ENCODE data around the gene ARID4A. TPM values are rescaled to one million over a fixed set of nuclear protein-coding genes. Genes with fewer than 3 reads are reported as not detected.

Gene ARID4A
- total and polyA plus RNA-seq, 4 donors, result 7.3 to 49.3 (median 15.2) TPM

GRCh38 chr14:58313699-58314098 is 15.3 kb downstream of the ARID4A start:
- TF ChIP-seq, protein P1, sequence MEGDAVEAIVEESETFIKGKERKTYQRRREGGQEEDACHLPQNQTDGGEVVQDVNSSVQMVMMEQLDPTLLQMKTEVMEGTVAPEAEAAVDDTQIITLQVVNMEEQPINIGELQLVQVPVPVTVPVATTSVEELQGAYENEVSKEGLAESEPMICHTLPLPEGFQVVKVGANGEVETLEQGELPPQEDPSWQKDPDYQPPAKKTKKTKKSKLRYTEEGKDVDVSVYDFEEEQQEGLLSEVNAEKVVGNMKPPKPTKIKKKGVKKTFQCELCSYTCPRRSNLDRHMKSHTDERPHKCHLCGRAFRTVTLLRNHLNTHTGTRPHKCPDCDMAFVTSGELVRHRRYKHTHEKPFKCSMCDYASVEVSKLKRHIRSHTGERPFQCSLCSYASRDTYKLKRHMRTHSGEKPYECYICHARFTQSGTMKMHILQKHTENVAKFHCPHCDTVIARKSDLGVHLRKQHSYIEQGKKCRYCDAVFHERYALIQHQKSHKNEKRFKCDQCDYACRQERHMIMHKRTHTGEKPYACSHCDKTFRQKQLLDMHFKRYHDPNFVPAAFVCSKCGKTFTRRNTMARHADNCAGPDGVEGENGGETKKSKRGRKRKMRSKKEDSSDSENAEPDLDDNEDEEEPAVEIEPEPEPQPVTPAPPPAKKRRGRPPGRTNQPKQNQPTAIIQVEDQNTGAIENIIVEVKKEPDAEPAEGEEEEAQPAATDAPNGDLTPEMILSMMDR (IDR thresholded peaks at IDR 0.05; ENCODE audit: control extremely low read depth, extremely low read depth), result no peak
- no peak overlapping the region for H3K9ac ChIP-seq (ENCODE audit: insufficient read depth in 1 of 2, low read length in 2 of 2)
- 89 to 100% methylated on average over 1 of the region's 1 CpG for WGBS, 2 donors
- H3K4me3 ChIP-seq, result no peak overlapping the region
- no peaks in the 10 kb centered on the region for H3K9me3 ChIP-seq (ENCODE audit: control insufficient read depth in 4 of 4, insufficient read depth in 3 of 4, low read length in 3 of 4)
- H3K27me3 ChIP-seq (ENCODE audit: control insufficient read depth in 3 of 3, insufficient read depth in 3 of 3, low read length in 2 of 3), result no peaks in the 10 kb centered on the region
- no peak for ATAC-seq (ENCODE audit: insufficient read depth, low FRiP score)
- H3K36me3 ChIP-seq (ENCODE audit: control insufficient read depth in 4 of 4, insufficient read depth in 4 of 4, low read length in 4 of 4), result peaks cover 3 to 22% (median 7%) of the 10 kb centered on the region in 4 donors
- peaks cover 0 to 2% (median 0%) of the 10 kb centered on the region in 5 donors for H3K4me1 ChIP-seq (ENCODE audit: control insufficient read depth in 5 of 5, insufficient read depth in 5 of 5, low read length in 5 of 5)
- no peak for DNase-seq
- H3K27ac ChIP-seq (ENCODE audit: low read depth in 1 of 2, low read length in 1 of 2), result no peak overlapping the region

GRCh38 chr14:58315606-58316005 is 17.3 kb downstream of the ARID4A start:
- DNase-seq (no peak), ATAC-seq (ENCODE audit: insufficient read depth, low FRiP score) (no peak)
- Histone ChIP-seq H3K36me3 (ENCODE audit: control insufficient read depth in 4 of 4, insufficient read depth in 4 of 4, low read length in 4 of 4) (peaks cover 6 to 24% (median 11%) of the 10 kb centered on the region in 4 donors), H3K4me1 (ENCODE audit: control insufficient read depth in 5 of 5, insufficient read depth in 5 of 5, low read length in 5 of 5) (no peaks in the 10 kb centered on the region), H3K27ac (ENCODE audit: low read depth in 1 of 2, low read length in 1 of 2) (no peak overlapping the region), H3K4me3 (no peak overlapping the region), H3K9ac (ENCODE audit: insufficient read depth in 1 of 2, low read length in 2 of 2) (no peak overlapping the region), H3K27me3 (ENCODE audit: control insufficient read depth in 3 of 3, insufficient read depth in 3 of 3, low read length in 2 of 3) (no peaks in the 10 kb centered on the region), H3K9me3 (ENCODE audit: control insufficient read depth in 4 of 4, insufficient read depth in 3 of 4, low read length in 3 of 4) (no peaks in the 10 kb centered on the region)
- WGBS, 2 donors, result 82 to 91% methylated on average over 1 of the region's 1 CpG
- TF ChIP-seq, protein P1 (IDR thresholded peaks at IDR 0.05; ENCODE audit: control extremely low read depth, extremely low read depth), result no peak

- ATAC-seq (ENCODE audit: insufficient read depth, low FRiP score), result no peak
Observed at GRCh38 chr14:58327019-58327418, 28.7 kb downstream of the ARID4A start.

More at GRCh38 chr14:58327019-58327418, 28.7 kb downstream of the ARID4A start:
- H3K4me3 ChIP-seq, result no peak overlapping the region
- no peaks in the 10 kb centered on the region for H3K27me3 ChIP-seq (ENCODE audit: control insufficient read depth in 3 of 3, insufficient read depth in 3 of 3, low read length in 2 of 3)
- DNase-seq, result no peak
- H3K9ac ChIP-seq (ENCODE audit: insufficient read depth in 1 of 2, low read length in 2 of 2), result no peak overlapping the region
- no peak overlapping the region for H3K27ac ChIP-seq (ENCODE audit: low read depth in 1 of 2, low read length in 1 of 2)
- peaks cover 10 to 39% (median 29%) of the 10 kb centered on the region in 4 donors for H3K36me3 ChIP-seq (ENCODE audit: control insufficient read depth in 4 of 4, insufficient read depth in 4 of 4, low read length in 4 of 4)
- TF ChIP-seq, protein P1 (IDR thresholded peaks at IDR 0.05; ENCODE audit: control extremely low read depth, extremely low read depth), result no peak
- WGBS, 2 donors, result 77 to 78% methylated on average over 1 of the region's 1 CpG
- H3K4me1 ChIP-seq (ENCODE audit: control insufficient read depth in 5 of 5, insufficient read depth in 5 of 5, low read length in 5 of 5), result peaks cover 0 to 13% (median 2%) of the 10 kb centered on the region in 5 donors
- H3K9me3 ChIP-seq (ENCODE audit: control insufficient read depth in 4 of 4, insufficient read depth in 3 of 4, low read length in 3 of 4), result no peaks in the 10 kb centered on the region

Data from lung (tissue), 12 donors.